KMS-11 (cell line): ENCODE measurements around the gene PIH1D1.

Source experiments
- H2AFZ ChIP-seq: fragments of 200-600 bp; sonication (generic); 2 replicates; pipeline ENCODE4 v1.6.1; 2016; ENCODE audit warnings: antibody characterized with exemption, mixed run types, low read depth
- H3K27ac ChIP-seq: fragments of 200-600 bp; sonication (generic); 2 replicates; pipeline ENCODE4 v1.6.1; 2016; ENCODE audit warnings: mild to moderate bottlenecking, mixed run types
- H3K27me3 ChIP-seq: fragments of 200-600 bp; sonication (generic); 2 replicates; pipeline ENCODE4 v1.6.1; 2017; ENCODE audit warnings: mild to moderate bottlenecking, low read depth, mixed run types, moderate library complexity; ENCODE audit not compliant: insufficient read depth
- H3K36me3 ChIP-seq: fragments of 200-600 bp; sonication (generic); 2 replicates; pipeline ENCODE4 v1.6.1; 2017; ENCODE audit warnings: mild to moderate bottlenecking, mixed run types; ENCODE audit not compliant: insufficient read depth
- H3K4me1 ChIP-seq: fragments of 200-600 bp; sonication (generic); 2 replicates; pipeline ENCODE4 v1.6.1; 2016; ENCODE audit warnings: mild to moderate bottlenecking, low read depth, mixed run types; ENCODE audit not compliant: poor library complexity, severe bottlenecking
- H3K4me2 ChIP-seq: fragments of 200-600 bp; sonication (generic); 2 replicates; pipeline ENCODE4 v1.7.0; 2016; ENCODE audit warnings: mild to moderate bottlenecking, mixed run types
- H3K4me3 ChIP-seq: fragments of 200-600 bp; sonication (generic); IDR thresholded peaks from 2 replicates; pipeline ENCODE4 v1.6.1; 2017; ENCODE audit warnings: low read depth, low read length, mixed read lengths; ENCODE audit not compliant: insufficient read depth
- H3K79me2 ChIP-seq: fragments of 200-600 bp; sonication (generic); 2 replicates; pipeline ENCODE4 v1.6.1; 2016; ENCODE audit warnings: low read depth, mixed run types; ENCODE audit not compliant: insufficient read depth
- H3K9ac ChIP-seq: fragments of 200-600 bp; sonication (generic); 2 replicates; pipeline ENCODE4 v1.6.1; 2016; ENCODE audit warnings: mild to moderate bottlenecking, mixed run types
- H4K20me1 ChIP-seq: fragments of 200-600 bp; sonication (generic); 2 replicates; pipeline ENCODE4 v1.6.1; 2016; ENCODE audit warnings: mild to moderate bottlenecking, mixed run types; ENCODE audit not compliant: insufficient read depth
- CTCF ChIP-seq: fragments of 200-600 bp; sonication (generic); conservative IDR thresholded peaks from 2 replicates; pipeline ENCODE4 v1.6.1; 2017; ENCODE audit warnings: low read depth, mild to moderate bottlenecking, antibody characterized with exemption, low read length, moderate library complexity, mixed read lengths

PIH1D1 gene

DNA sequence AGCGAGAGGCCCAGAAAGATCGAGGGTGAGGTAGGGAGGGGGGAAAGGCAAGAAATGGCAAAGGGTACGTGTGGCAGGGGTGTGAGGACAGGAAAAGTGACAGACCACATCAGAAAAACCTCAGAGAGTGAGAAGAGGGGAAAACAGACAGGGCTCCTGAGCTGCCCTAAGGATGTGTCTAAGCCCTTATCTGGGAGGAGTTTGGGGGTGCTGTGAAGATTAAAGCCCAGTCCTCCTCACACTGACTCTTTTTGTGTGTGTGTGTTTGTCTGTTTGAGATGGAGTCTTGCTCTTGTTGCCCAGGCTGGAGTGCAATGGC is 27.7 kb downstream of the PIH1D1 start:
- no peaks in the 10 kb centered on the region for H3K36me3 ChIP-seq
- H3K27me3 ChIP-seq, result peaks cover 99% of the 10 kb centered on the region
- H3K4me2 ChIP-seq, result no peak overlapping the region
- no peaks in the 10 kb centered on the region for H3K79me2 ChIP-seq
- H3K4me1 ChIP-seq, result peaks cover 4% of the 10 kb centered on the region
- H3K9ac ChIP-seq, result no peak overlapping the region
- no peaks in the 10 kb centered on the region for H4K20me1 ChIP-seq
- no peak overlapping the region for H2AFZ ChIP-seq
- TF ChIP-seq CTCF, result no peak
- H3K4me3 ChIP-seq, result no peak overlapping the region
- no peak overlapping the region for H3K27ac ChIP-seq

DNA sequence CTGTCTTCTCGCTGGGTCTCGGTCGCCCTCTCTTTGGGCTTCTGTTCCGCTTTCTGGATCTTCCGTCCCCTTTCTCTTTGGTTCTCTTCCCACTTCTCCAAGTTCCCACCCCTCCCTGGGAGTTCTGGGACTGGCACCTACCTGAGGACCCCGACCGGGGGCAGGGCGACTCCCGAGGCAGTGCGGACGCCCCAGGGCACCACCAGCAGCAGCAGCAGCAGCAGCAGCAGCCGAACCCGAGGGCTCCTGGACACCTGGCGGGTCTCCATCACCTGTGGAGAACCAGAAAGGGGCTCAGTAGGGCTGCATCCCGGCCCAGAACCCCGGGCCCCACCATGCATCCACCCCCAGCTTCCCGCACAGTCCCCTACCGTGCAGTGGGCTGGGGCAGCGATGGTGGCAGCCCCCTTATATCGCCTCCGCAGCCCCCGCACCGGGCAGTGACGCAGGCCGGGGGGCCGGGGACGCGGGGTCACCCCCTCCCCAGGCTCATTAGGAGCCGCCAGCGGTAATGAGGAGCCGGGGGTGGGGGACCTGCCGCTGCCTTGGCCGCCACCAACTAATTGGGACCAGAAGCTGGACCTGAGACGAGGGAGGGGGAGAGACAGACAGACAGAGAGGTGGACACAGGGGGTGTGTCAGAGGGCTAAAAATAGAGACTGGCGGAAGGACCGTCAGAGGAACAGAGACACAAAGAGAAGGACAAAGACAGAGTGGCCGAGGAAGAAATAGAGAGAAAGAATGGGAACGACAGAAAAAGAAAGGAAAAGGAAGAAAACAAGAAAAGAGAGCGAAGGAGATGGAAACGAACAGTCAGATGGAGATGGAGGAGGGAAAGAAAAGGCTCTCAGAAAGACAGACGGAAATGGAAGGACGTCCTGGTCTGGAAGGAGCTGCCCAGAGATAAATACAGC is 28.3 kb downstream of the PIH1D1 start, which contains the start of gene PTH2:
TSS of gene PTH2 (minus strand) at position 371 of the 914 bp plus-strand sequence. CDS start at position 269, 102 bp downstream.
- Histone ChIP-seq H2AFZ (no peak within 1 kb of the TSS; the same call in 1 of the 2 replicates), H4K20me1 (no peaks in the 10 kb centered on the region), H3K4me3 (no peak within 1 kb of the TSS), H3K4me2 (no peak within 1 kb of the TSS), H3K27ac (no peak within 1 kb of the TSS), H3K9ac (no peak within 1 kb of the TSS), H3K27me3 (peaks cover 99% of the 10 kb centered on the region), H3K79me2 (no peaks in the 10 kb centered on the region), H3K36me3 (no peaks in the 10 kb centered on the region), H3K4me1 (peaks cover 4% of the 10 kb centered on the region)
- TF ChIP-seq CTCF, result no peak

DNA sequence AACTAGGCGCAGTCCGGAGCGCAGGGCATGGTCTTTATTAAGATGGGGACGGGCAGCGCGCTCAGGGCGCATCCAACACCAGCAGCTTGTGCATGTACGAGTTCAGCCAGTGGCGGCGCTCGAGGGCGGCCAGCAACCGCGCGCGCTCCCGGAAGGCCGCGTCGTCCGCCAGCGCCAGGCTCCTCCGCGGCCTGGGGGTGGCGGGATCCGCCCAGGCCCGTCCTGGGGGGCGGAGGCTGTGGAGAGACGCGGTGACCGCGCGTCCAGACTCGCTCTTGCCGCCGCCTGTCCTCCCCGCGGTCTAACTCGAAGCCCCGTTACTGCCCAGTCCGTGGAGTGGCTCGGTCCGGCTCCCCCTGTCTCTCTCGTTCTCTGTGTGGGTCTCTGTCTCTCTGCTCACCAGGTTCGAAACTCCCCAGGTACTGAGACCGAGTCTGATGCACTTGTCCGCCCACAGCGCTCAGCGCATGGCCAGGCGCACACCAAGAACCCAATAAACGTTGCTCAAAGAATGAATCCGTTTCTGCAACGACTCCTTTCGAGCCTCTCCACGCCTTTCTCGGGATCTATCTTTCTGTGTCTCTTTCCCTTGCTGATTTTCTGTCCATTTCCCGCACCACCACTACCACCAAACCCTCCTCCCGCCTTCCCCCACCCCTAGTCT is 29.1 kb downstream of the PIH1D1 start:
- Histone ChIP-seq H3K36me3 (no peaks in the 10 kb centered on the region), H4K20me1 (no peaks in the 10 kb centered on the region), H3K4me1 (peaks cover 4% of the 10 kb centered on the region), H3K9ac (no peak overlapping the region), H3K27ac (no peak overlapping the region), H3K4me3 (no peak overlapping the region), H3K27me3 (peaks cover 99% of the 10 kb centered on the region), H3K79me2 (no peaks in the 10 kb centered on the region), H2AFZ (no peak overlapping the region; the same call in 1 of the 2 replicates), H3K4me2 (no peak overlapping the region)
- no peak for TF ChIP-seq CTCF

DNA sequence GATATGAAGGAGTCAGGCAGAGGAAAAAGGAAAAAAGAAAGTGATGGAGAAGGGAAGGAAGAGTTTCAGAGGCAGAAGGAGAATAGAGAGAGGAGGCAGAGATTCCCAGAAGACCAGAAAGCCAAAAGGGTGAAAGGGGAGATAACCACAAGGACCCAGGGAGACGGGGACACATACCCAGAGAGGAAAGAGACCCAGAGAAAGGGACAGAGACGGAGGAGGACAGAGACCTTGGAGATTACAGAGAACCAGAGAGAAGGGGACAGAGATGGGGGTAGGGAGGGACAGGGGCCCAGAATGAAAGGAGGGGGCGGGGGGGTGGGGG is 29.8 kb downstream of the PIH1D1 start:
- no peaks in the 10 kb centered on the region for H3K79me2 ChIP-seq
- no peak for TF ChIP-seq CTCF
- H3K4me2 ChIP-seq, result no peak overlapping the region
- H3K36me3 ChIP-seq, result no peaks in the 10 kb centered on the region
- no peak overlapping the region for H3K4me3 ChIP-seq
- no peak overlapping the region for H2AFZ ChIP-seq
- H3K27ac ChIP-seq, result no peak overlapping the region
- H3K4me1 ChIP-seq, result peaks cover 4% of the 10 kb centered on the region
- H4K20me1 ChIP-seq, result no peaks in the 10 kb centered on the region
- H3K9ac ChIP-seq, result no peak overlapping the region
- peaks cover 99% of the 10 kb centered on the region for H3K27me3 ChIP-seq
